ENCODE results near the gene LCE2A. TPM values are rescaled to one million over a fixed set of nuclear protein-coding genes. Genes with fewer than 3 reads are reported as not detected.
"Not testable (repeated sequence)": the region's sequence is repeated elsewhere in the genome, so short reads cannot be mapped to it uniquely, and the experiment has no call there.

LCE2A gene, protein sequence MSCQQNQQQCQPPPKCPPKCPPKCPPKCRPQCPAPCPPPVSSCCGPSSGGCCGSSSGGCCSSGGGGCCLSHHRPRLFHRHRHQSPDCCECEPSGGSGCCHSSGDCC
- total RNA-seq (not detected), polyA plus RNA-seq (not detected)

DNA sequence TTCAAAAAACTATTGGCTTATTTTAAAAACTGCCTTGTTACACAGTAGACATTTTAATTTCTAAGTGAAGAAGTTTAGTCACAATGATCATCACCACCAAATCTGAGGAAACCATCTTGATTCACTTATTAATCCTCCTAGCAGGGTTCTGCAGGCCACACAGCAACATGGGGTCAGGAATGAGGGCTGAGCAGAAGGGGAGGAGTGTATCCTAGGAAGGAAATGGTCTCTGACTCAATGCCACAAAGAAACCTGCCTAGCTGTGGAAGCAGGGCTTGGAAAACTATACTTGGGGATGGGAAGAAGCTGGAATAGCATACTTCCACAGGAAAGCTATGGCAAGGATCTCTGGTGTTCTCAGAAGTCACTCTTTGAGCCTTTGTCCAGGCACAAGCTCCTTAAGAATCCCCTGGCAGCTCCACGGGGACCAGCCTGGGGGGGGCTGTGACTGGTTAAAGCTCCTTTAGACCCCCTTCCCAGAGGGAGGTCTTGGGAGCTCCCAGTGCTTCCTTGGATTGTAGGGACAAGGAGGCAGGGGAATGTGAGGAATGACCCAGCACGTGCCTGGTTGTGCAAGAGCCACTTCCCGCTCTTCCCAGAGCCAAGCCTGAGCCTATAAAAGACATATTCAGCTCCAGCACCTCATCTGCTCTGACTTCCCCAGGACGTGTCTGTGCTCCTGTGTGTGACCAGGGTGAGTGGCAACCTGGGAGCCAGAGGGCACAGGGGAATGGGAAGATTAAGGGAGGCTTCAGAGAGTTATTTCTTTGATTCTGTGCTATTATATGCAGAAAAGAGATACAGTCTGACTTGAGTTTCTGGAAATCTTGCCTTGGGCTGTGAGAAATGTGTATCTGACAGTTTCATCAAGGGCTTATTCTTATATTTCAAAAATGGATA lies at the start of gene LCE2A:
Gene LCE2A (plus strand): TSS at position 645 of the 900 bp plus-strand sequence. CDS start 557 bp downstream, outside the sequence.
- H3K9me3 ChIP-seq (ENCODE audit: low read length): no peaks in the 10 kb centered on the region

DNA sequence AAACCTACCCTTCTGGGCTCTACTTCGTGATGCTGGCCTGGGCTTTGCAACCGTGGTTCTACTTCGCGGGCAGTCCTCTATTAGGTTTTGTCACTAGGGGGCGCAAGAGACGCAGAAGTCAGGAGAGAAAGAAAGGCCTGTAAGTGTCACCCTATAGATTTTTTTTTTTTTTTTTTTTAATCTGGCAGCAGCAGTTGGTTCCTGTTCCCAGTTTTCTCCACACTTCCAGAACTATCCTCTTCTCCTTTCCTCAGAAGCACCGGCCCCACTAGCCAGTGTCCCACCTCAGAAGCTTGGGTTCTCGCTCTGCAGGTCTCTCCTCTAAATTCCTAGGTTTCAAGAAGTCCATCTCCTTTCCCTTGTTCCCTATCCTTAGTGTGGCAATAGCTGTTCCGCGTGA lies 44.0 kb upstream of the LCE2A start:
- peaks cover 6 to 27% of the 10 kb centered on the region in 2 donors for H3K27me3 Mint-ChIP-seq
- DNase-seq: peak in 3 of 5 donors; percentile 15 to 57 (median 19)
- no peak overlapping the region for H3K4me3 Mint-ChIP-seq
- peak overlapping the region in 1 of 8 donors; percentile 12 for H3K27ac Mint-ChIP-seq
- no peaks in the 10 kb centered on the region for H3K9me3 Mint-ChIP-seq
- H3K4me1 Mint-ChIP-seq: peaks cover 2 to 5% (median 4%) of the 10 kb centered on the region in 3 donors
- ChIA-PET CTCF (interaction anchor here (0.7 to 1.7 kb wide), 3 partner anchors 14 to 29 kb away, joined by 3 to 4 read pairs (median 3); no protein-coding TSS in a partner anchor), POLR2A (no interaction called here)
- no peaks in the 10 kb centered on the region for H3K27me3 ChIP-seq (ENCODE audit: insufficient read depth, low read length, poor library complexity, severe bottlenecking)
- no peaks in the 10 kb centered on the region for H3K4me1 ChIP-seq (ENCODE audit: insufficient read depth, low read length)
- H3K4me3 ChIP-seq (ENCODE audit: low read length): no peak overlapping the region
- H3K9me3 ChIP-seq (ENCODE audit: low read length): no peaks in the 10 kb centered on the region
- no peaks in the 10 kb centered on the region for H3K36me3 Mint-ChIP-seq
- no peaks in the 10 kb centered on the region for H3K36me3 ChIP-seq (ENCODE audit: insufficient read depth, low read length)
- no peak overlapping the region for H3K27ac ChIP-seq (ENCODE audit: low read depth, low read length)

More for the DNA sequence above, at the start of gene LCE2A:
- H3K4me1 Mint-ChIP-seq: no peaks in the 10 kb centered on the region
- ChIA-PET POLR2A (no interaction called here), CTCF (no interaction called here)
- H3K4me3 Mint-ChIP-seq: no peak within 1 kb of the TSS
- Histone ChIP-seq H3K36me3 (ENCODE audit: insufficient read depth, low read length) (no peaks in the 10 kb centered on the region), H3K4me3 (ENCODE audit: low read length) (no peak within 1 kb of the TSS), H3K27me3 (ENCODE audit: insufficient read depth, low read length, poor library complexity, severe bottlenecking) (no peaks in the 10 kb centered on the region), H3K27ac (ENCODE audit: low read depth, low read length) (no peak within 1 kb of the TSS), H3K4me1 (ENCODE audit: insufficient read depth, low read length) (no peaks in the 10 kb centered on the region)
- no peaks in the 10 kb centered on the region for H3K36me3 Mint-ChIP-seq
- peaks cover 0 to 4% (median 0%) of the 10 kb centered on the region in 5 donors for H3K9me3 Mint-ChIP-seq
- DNase-seq: no peak
- H3K27ac Mint-ChIP-seq: no peak within 1 kb of the TSS
- peaks cover 3 to 8% of the 10 kb centered on the region in 2 donors for H3K27me3 Mint-ChIP-seq

DNA sequence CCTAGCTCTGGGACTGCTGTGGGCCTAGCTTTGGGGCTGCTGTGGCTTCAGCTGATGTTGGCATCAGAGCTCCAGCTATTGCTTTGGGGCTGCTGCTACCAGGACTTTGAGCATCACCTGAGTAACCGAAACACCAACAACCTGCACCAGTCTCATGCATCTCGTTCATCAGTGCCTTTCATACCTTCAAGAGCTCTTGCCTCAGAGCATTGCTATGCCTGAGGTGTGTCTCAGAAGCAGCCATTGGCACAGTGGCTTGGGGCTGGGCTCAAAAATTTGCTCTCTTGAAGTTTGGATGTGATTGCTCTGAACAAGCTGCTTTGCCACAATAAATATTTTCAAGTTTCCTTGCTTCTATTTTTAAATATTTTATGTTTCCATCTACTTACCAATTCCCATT lies 41.7 kb upstream of the LCE2A start:
- Mint-ChIP-seq H3K9me3 (no peaks in the 10 kb centered on the region), H3K27ac (no peak overlapping the region), H3K4me3 (no peak overlapping the region), H3K27me3 (peaks cover 6 to 9% of the 10 kb centered on the region in 2 donors), H3K36me3 (no peaks in the 10 kb centered on the region), H3K4me1 (peaks cover 2 to 5% (median 4%) of the 10 kb centered on the region in 3 donors)
- H3K27ac ChIP-seq (ENCODE audit: low read depth, low read length): no peak overlapping the region
- no peaks in the 10 kb centered on the region for H3K27me3 ChIP-seq (ENCODE audit: insufficient read depth, low read length, poor library complexity, severe bottlenecking)
- H3K4me3 ChIP-seq (ENCODE audit: low read length): no peak overlapping the region
- no peaks in the 10 kb centered on the region for H3K9me3 ChIP-seq (ENCODE audit: low read length)
- DNase-seq: no peak
- no peaks in the 10 kb centered on the region for H3K4me1 ChIP-seq (ENCODE audit: insufficient read depth, low read length)
- POLR2A ChIA-PET: no interaction called here
- H3K36me3 ChIP-seq (ENCODE audit: insufficient read depth, low read length): no peaks in the 10 kb centered on the region
- CTCF ChIA-PET: no interaction called here

DNA sequence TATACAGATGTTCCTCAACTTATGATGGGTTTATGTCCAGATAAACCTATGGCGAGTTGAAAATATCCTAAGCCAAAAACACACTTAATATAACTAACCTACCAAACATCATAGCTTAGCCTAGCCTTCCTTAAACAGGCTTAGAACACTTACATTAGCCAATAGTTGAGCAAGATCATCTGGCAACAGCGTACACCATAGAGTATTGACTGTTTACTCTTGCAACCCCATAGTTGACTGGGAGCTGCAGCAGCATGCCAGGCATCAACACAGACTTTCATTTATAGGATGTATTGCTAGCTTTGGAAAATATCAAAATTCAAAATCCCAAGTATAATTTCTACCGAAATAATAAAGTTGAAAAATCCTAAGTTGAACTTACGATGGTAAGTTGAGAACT lies 40.5 kb upstream of the LCE2A start:
- peaks cover 6 to 15% of the 10 kb centered on the region in 2 donors for H3K27me3 Mint-ChIP-seq

DNA sequence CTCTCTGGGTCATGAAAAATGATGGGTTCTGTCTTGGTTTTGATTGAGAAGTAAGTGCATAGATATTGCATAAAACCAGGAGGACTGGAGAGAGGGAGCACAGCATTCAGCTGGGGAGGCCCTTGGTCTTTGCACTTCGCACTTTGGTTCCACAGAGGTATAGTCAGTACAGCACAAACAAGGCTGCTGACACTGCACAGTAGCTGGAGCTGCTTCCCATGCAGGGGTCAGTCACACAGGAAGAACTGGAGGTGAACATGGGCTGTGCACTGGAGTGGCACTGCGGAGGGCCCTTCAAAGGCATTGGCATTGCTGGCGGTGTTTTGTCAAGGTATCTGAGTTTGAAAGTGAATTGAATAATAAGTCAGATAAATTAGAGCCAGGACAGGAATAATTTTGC lies 39.5 kb upstream of the LCE2A start:
- H3K4me1 ChIP-seq (ENCODE audit: insufficient read depth, low read length): no peaks in the 10 kb centered on the region
- Mint-ChIP-seq H3K4me3 (no peak overlapping the region), H3K4me1 (peaks cover 2 to 5% (median 4%) of the 10 kb centered on the region in 3 donors), H3K9me3 (peaks cover 0 to 4% (median 0%) of the 10 kb centered on the region in 5 donors), H3K27me3 (peaks cover 6 to 16% of the 10 kb centered on the region in 2 donors), H3K27ac (no peak overlapping the region), H3K36me3 (no peaks in the 10 kb centered on the region)
- ChIA-PET POLR2A (no interaction called here), CTCF (no interaction called here)
- no peak overlapping the region for H3K27ac ChIP-seq (ENCODE audit: low read depth, low read length)
- H3K36me3 ChIP-seq (ENCODE audit: insufficient read depth, low read length): no peaks in the 10 kb centered on the region
- H3K9me3 ChIP-seq (ENCODE audit: low read length): no peaks in the 10 kb centered on the region
- no peak overlapping the region for H3K4me3 ChIP-seq (ENCODE audit: low read length)
- no peak for DNase-seq
- H3K27me3 ChIP-seq (ENCODE audit: insufficient read depth, low read length, poor library complexity, severe bottlenecking): no peaks in the 10 kb centered on the region

More for the DNA sequence above, 40.5 kb upstream of the LCE2A start:
- Histone ChIP-seq H3K27ac (ENCODE audit: low read depth, low read length) (no peak overlapping the region), H3K4me1 (ENCODE audit: insufficient read depth, low read length) (no peaks in the 10 kb centered on the region), H3K4me3 (ENCODE audit: low read length) (no peak overlapping the region), H3K36me3 (ENCODE audit: insufficient read depth, low read length) (no peaks in the 10 kb centered on the region), H3K27me3 (ENCODE audit: insufficient read depth, low read length, poor library complexity, severe bottlenecking) (no peaks in the 10 kb centered on the region), H3K9me3 (ENCODE audit: low read length) (no peaks in the 10 kb centered on the region)
- Mint-ChIP-seq H3K9me3 (no peaks in the 10 kb centered on the region), H3K4me3 (no peak overlapping the region), H3K36me3 (no peaks in the 10 kb centered on the region), H3K4me1 (peaks cover 2 to 5% (median 4%) of the 10 kb centered on the region in 3 donors), H3K27ac (no peak overlapping the region)
- no peak for DNase-seq
- CTCF ChIA-PET: interaction anchor here (1.1 kb wide), 1 partner anchor 9 kb away, joined by 3 read pairs; no protein-coding TSS in a partner anchor
- POLR2A ChIA-PET: no interaction called here

DNA sequence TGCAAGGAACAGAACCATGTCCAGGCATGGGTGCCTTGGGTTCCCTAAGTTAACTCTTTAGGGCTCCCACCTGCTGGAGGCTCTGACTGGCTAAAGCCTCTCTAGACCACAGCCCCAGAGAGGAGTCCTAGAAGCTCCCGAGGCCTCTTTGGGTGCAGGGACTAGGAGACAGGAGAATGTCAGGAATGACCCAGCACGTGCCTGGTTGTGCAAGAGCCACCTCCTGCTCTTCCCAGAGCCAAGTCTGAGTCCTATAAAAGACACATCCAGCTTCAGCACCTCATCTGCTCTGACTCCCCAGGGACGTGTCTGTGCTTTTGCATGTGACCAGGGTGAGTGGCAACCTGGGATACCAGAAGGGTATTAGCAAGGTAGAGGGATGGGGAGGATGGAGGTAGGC lies 35.0 kb upstream of the LCE2A start, which contains the start of gene LCE2D:
Gene LCE2D (plus strand): TSS at position 283 of the 400 bp plus-strand sequence. CDS start 726 bp downstream, outside the sequence.
- CTCF ChIA-PET: interaction anchor here (1.0 kb wide), 1 partner anchor 10 kb away, joined by 3 read pairs; no protein-coding TSS in a partner anchor
- peak within 1 kb of the TSS in 1 of 8 donors; percentile 15 for H3K27ac Mint-ChIP-seq

DNA sequence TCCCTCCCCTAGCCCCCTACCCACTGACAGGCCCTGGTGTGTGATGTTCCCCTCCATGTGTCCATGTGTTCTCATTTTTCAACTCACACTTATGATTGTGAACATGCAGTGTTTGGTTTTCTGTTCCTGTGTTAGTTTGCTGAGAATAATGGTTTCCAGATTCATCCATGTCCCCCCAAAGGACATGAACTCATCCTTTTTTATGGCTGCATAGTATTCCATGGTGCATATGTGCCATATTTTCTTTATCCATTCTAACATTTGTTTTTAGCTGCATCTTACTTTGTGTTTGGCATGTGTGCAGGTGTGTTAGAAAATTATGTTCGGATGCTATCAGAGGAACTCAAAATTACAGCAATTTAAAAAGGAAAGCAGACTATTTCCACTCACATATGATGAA lies 32.0 kb upstream of the LCE2A start:
- peaks cover 9 to 28% of the 10 kb centered on the region in 2 donors for H3K27me3 Mint-ChIP-seq
- H3K4me1 Mint-ChIP-seq; CTCF ChIA-PET; H3K36me3 ChIP-seq (ENCODE audit: insufficient read depth, low read length); H3K27ac Mint-ChIP-seq; H3K27ac ChIP-seq (ENCODE audit: low read depth, low read length); H3K27me3 ChIP-seq (ENCODE audit: insufficient read depth, low read length, poor library complexity, severe bottlenecking); POLR2A ChIA-PET; H3K9me3 Mint-ChIP-seq; H3K4me1 ChIP-seq (ENCODE audit: insufficient read depth, low read length); H3K4me3 Mint-ChIP-seq; H3K9me3 ChIP-seq (ENCODE audit: low read length); DNase-seq; H3K36me3 Mint-ChIP-seq; H3K4me3 ChIP-seq (ENCODE audit: low read length): not testable (repeated sequence)

More for the DNA sequence above, 35.0 kb upstream of the LCE2A start, which contains the start of gene LCE2D:
- H3K4me1 Mint-ChIP-seq: no peaks in the 10 kb centered on the region
- H3K9me3 ChIP-seq (ENCODE audit: low read length): no peaks in the 10 kb centered on the region
- no peak for DNase-seq
- no peaks in the 10 kb centered on the region for H3K4me1 ChIP-seq (ENCODE audit: insufficient read depth, low read length)
- H3K27me3 Mint-ChIP-seq: peaks cover 12 to 31% of the 10 kb centered on the region in 2 donors
- H3K27me3 ChIP-seq (ENCODE audit: insufficient read depth, low read length, poor library complexity, severe bottlenecking): no peaks in the 10 kb centered on the region
- H3K27ac ChIP-seq (ENCODE audit: low read depth, low read length): no peak within 1 kb of the TSS
- H3K36me3 ChIP-seq (ENCODE audit: insufficient read depth, low read length): no peaks in the 10 kb centered on the region
- H3K4me3 ChIP-seq (ENCODE audit: low read length): no peak within 1 kb of the TSS
- POLR2A ChIA-PET: no interaction called here
- H3K9me3 Mint-ChIP-seq: peaks cover 0 to 4% (median 0%) of the 10 kb centered on the region in 5 donors
- H3K36me3 Mint-ChIP-seq: no peaks in the 10 kb centered on the region
- H3K4me3 Mint-ChIP-seq: no peak within 1 kb of the TSS

DNA sequence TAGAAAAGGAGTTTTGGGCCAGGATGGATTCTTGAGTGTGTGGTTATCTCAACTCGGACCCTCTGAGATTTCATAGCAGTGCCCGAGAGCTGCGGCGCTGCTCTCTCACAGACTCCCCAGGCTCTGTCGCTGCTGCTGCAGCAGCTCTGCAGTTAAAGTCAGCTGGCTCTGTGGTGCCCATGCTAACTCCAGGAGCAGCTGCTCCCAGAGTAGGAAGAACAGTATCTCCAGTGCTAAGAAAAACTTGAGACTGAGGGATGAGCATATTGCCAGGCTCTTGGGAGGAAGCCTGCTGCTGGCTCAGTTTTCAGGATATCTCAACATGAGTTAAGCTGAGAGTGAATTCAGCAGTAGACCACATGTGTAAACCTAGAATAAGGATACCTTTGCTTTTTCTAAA lies 30.5 kb upstream of the LCE2A start:
- peaks cover 0 to 4% (median 0%) of the 10 kb centered on the region in 5 donors for H3K9me3 Mint-ChIP-seq
- Histone ChIP-seq H3K4me3 (ENCODE audit: low read length) (no peak overlapping the region), H3K4me1 (ENCODE audit: insufficient read depth, low read length) (no peaks in the 10 kb centered on the region), H3K27me3 (ENCODE audit: insufficient read depth, low read length, poor library complexity, severe bottlenecking) (no peaks in the 10 kb centered on the region), H3K27ac (ENCODE audit: low read depth, low read length) (no peak overlapping the region), H3K9me3 (ENCODE audit: low read length) (no peaks in the 10 kb centered on the region), H3K36me3 (ENCODE audit: insufficient read depth, low read length) (no peaks in the 10 kb centered on the region)
- POLR2A ChIA-PET: no interaction called here
- DNase-seq: no peak
- H3K36me3 Mint-ChIP-seq: no peaks in the 10 kb centered on the region
- H3K4me1 Mint-ChIP-seq: no peaks in the 10 kb centered on the region
- no peak overlapping the region for H3K4me3 Mint-ChIP-seq
- CTCF ChIA-PET: no interaction called here
- H3K27me3 Mint-ChIP-seq: peaks cover 10 to 25% of the 10 kb centered on the region in 2 donors
- H3K27ac Mint-ChIP-seq: no peak overlapping the region

Data from CD8-positive, alpha-beta memory T cell (primary cell).